HUDEP-2 (cell line): Measurements from ENCODE around the gene EPS8L1.
A peak's percentile ranks its signal among the peaks of the same experiment; 100 is the strongest.
"Not testable (repeated sequence)": the region's sequence is repeated elsewhere in the genome, so short reads cannot be mapped to it uniquely, and the experiment has no call there.

Experiments used
- DNase-seq, 76 experiments: peaks; one replicate each; lab custom pipeline; 2025; ENCODE audit not compliant: unreplicated experiment in 76 of 76; lab: John Stamatoyannopoulos, UW

EPS8L1 gene

DNA sequence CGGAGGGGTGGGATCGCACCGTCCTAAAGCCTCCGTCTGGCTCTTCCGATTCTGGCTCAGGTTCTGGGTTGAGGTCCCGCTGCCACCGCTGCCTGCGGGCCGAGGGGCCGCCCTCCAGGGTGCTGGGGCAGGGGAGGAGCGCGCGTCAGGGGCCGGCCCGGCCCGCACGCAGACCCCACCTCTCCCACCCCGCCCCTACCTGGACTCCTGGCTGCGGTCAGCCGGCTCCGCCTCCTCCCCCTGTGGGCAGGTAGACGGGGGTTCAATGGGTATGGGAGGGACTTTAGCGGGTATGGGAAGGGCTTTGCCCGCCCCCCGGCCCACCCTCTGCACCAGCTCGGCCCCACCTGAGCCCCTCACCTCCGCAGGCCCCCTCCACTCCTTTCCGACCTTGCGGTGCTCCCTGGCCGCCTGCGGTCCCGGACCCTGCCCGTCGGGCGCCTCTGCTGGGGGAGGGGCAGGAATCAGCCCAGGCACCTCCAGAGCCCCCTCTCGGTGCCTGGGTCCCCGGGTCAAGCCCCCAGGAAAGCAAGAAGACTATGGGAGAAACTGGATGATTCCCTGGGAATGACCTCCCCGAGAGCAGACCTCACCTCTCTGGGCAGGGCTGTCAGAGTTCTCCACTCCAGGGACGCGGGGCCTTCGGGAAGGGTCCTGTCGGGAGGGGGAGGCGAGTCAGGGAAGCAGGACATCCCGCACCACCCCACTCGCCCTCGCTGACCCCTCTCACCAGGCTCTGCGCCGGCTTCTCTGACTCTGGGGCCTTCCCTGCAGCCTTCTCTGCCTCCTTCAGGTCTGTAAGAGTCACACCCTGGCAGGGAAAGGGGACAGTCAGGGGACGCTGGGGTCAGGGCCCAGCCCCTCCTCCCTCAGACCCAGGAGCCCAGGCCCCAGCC is 17.0 kb downstream of the EPS8L1 start:
- DNase-seq = no peak

DNA sequence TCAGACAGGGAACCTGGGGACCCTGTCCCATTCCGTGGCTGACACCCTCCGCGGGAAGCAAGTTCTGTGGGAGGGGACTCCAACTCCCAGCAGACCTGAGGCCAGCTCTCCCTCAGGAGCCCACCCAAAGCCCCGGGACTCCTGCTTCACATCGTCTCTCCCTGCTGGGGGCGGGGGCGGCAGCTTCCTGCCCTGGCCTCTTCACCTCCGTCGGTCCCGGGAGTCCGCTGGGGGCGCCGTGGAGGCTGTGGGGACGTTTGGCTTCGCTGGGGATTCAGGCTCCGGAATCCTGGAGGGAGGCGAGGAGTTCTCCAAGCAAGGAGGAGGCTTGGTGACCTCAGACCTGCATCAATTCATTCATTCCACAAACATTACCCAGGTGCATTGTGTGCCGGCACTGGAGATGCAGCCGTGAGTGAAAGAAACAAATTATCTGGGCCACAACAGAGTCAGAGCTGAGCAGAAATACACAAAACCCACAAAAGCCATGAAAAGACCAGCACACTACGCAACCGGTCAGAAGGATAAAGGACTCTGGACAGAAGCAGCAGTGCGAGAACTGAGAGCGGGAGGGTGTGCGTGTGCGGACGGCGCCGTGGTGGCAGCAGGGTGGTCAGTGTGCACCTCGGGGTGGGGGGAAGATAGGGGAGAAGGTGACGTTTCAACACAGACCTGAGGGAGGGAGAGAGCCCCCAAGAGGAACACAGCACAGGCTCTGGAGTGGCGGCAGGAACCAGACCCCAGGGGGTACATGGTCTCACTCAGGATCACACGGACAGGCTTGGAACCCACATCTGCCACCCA is 19.0 kb downstream of the EPS8L1 start:
- no peak for DNase-seq

DNA sequence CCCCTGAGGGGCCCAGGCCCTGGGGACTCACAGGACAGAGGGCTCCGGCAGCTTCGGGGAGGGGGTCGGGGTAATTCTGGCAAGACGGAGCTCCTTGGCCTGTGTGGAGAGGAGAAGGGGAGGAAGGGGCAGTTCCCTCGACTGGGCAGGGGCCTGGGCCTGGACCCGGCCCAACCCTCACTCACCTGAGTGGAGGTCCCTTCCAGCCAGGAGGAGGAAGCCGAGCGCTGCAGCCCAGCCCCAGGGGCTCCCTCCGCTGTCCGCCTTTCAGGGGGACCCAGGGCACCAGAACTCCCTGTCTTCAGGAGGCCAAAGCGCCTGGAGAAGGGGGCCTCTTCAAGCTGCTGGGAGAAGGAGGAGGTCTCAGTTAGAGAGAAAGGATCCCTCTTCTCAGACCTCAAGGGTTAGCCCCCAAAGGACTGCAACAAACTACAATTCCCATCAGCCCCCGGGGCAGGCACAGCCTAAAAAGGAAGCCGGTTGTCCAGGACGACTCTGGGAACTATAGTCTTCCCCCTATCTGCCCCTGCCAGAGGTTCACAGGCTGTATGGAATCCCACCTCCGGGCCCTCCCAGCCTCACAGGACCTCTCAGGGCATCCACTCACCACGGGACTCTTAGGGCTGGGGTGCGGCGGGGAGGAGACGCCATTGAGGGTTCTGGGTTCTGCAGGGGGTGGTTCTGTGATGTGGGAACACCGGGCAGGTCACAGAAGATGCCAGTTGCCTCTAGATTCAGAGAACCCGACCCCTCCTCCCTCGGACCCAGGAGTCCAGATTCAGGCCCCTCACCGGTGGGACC is 19.8 kb downstream of the EPS8L1 start:
- no peak for DNase-seq

DNA sequence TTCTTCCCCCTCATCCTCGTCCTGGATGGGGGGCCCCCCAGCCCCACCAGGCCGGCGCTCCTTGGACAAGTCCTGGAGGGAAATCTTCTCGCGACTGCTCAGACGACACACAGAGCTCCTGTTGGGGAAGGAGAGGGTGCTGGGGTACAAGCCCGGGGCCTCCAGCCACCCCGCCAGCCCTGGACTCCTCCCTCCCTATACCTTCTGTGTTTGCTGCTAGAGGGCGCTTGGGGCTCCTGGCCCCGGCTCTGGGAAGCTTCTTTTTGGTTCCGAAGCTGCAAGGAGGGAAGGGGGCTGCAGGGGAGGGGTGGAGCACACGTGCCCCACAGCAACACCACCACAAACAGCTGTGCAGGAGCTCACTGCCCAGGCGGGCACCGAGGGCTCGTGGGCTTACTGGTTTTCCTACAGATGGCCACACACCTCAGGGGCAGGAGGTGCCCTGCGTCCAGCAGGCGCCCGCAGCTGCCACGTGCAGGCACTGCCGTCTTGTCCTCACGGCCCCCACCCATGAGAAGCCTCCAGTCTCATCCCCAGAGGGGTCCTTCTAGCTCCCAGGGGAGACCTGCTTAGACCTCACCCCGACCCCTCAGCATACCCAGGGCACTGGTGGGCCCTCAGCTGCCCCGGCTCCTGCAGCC is 20.5 kb downstream of the EPS8L1 start:
- no peak for DNase-seq

DNA sequence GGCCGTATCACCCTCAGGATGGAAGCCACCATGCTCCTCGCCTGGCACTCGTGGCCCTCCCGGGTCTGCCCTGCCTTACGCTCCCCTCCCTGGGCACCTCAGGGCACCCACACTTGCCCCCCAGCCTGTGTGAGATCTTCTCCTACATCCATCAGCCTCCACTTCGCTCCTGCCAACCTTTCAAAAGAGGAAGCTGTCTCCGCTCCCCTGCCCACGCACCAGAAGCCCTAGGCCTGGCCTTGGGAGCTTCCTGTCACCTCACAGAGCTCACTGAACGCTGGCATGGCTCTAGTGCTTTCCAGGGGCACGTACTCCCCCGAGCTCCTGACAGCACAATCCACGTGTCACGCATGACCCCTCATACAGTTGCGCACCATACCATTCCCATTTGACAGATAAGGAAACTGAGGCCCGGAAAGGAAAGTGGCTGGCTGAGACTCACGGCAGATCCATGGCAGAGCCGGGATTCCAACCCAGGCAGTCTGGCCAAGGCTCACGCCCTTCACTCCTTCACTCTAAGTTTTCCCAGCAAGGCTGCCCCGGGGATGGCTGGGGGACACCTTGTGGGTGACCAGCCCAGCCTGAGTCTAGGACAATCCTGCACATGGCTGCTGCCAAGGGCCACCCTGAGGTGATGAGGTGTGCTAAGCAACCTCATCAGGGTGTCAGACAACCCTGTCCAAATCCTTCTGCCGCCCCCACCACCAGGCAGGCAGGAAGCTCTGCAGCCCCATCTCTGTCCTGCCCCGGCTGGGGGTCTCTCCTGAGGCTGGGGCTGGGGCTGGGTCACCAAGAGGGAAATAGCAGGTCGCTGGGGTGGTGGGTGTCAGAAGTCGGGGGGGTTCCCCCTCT is 22.4 kb downstream of the EPS8L1 start:
- DNase-seq = peak in 2 of 76 experiments; percentile 25 to 50

GRCh38 chr19:55098716-55099556 is 23.3 kb downstream of the EPS8L1 start:
- DNase-seq = no peak

- peak in 3 of 76 experiments; percentile 9 to 31 (median 20) for DNase-seq
Observed at GRCh38 chr19:55099557-55100506, 24.2 kb downstream of the EPS8L1 start.

DNA sequence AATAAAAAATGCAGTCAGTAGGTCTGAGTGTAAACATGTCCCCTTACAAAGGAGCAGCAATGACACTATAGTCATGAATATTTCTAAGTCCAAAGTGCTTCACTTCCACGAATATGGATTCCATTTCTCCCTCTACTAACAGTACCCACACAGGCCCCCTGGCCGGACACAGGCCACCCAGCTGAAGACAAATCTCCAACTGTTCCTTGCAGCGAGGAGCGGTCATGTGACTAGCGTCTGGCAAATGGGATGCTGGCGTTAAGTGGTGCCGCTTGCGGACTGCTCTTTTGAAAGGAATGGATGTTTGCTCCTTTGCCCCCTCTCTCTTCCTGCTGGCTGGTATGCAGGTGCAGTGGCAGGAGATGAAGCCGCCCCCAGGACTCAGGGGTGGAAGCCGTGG is 25.6 kb downstream of the EPS8L1 start:
- DNase-seq = no peak

GRCh38 chr19:55103190-55103589 is 27.5 kb downstream of the EPS8L1 start:
- no peak for DNase-seq

- DNase-seq = peak in 1 of 76 experiments; percentile 11
Observed at GRCh38 chr19:55105237-55105636, 29.6 kb downstream of the EPS8L1 start.

- no peak for DNase-seq
Observed at GRCh38 chr19:55106591-55106990, 30.9 kb downstream of the EPS8L1 start.

GRCh38 chr19:55107252-55107651 is 31.6 kb downstream of the EPS8L1 start:
- not testable (repeated sequence) for DNase-seq

DNA sequence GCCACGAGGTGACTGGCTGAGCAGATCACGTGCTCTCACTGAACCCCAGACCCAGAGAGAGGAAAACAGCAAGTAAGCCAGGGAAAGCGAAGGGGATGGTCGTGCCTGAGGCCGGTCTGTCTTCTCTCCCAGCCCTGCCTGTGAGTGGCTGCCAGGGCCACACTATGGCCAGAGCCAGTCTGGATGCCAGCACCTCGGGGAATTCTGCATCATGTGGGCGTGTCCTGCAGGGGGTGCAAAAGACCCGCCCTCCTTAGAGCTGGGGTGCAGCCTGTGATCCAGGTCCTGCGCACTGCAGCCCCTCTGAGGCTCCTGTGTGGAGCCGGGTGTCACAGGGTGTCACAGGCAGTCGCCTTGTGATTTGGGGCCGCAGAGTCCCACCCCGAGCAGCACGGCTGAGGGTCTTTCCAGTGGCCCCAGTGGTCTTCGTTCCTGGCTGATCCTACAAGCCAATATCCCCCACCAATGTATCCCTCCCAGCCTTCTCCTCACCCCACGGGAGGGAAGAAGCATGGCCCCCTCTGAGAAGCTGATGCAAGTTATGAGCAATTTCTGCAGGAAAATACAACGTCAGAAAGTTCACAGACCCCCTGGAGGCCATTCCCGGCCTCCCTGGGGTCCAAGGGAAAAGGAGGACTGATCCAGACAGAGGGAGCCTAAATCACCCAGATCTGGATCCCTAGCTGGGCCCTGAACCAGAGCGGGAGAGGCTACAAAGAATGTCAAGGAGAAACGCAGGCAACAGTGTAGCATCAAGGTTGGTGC is 34.0 kb downstream of the EPS8L1 start:
- no peak for DNase-seq

- DNase-seq = no peak
Observed at GRCh38 chr19:55111238-55111831, 35.7 kb downstream of the EPS8L1 start.

- DNase-seq = no peak
Observed at GRCh38 chr19:55112246-55112776, 36.6 kb downstream of the EPS8L1 start.
